ENCODE results near the gene KCNIP1. TPM values are rescaled to one million over a fixed set of nuclear protein-coding genes. Genes with fewer than 3 reads are reported as not detected.

The KCNIP1 gene
- total RNA-seq, 1 experiment from 2014 or later, result not detected

GRCh38 chr5:170478306-170478705, 25.5 kb upstream of the KCNIP1 start:
- no peak overlapping the region for H3K4me2 ChIP-seq (ENCODE audit: low read length)
- BruUV-seq (replicated peaks), result no TSS peak
- no peak overlapping the region for H3K9ac ChIP-seq (ENCODE audit: low read length)
- no peak for TF ChIP-seq EZH2 (IDR thresholded peaks at IDR 0.05; ENCODE audit: low read length, unreplicated experiment)
- no peak for TF ChIP-seq EZH2phosphoT487 (IDR thresholded peaks at IDR 0.05; ENCODE audit: borderline replicate concordance, low read length)
- no peak for TF ChIP-seq CTCF (conservative IDR thresholded peaks at IDR 0.05; ENCODE audit: low read depth, low read length)
- ChIA-PET POLR2A (ENCODE audit: unreplicated experiment) (no interaction called here), CTCF (no interaction called here)
- H3K4me1 ChIP-seq (ENCODE audit: insufficient read depth, low read length), result no peaks in the 10 kb centered on the region; the same call in 1 of the 2 replicates
- no peaks in the 10 kb centered on the region for H3K9me3 ChIP-seq (ENCODE audit: low read length)
- DNase-seq, result no peak
- H4K20me1 ChIP-seq (ENCODE audit: low read length), result no peaks in the 10 kb centered on the region
- no peaks in the 10 kb centered on the region for H3K36me3 ChIP-seq (ENCODE audit: low read depth, low read length)
- no peak overlapping the region for H2AFZ ChIP-seq (ENCODE audit: low read length)
- no peaks in the 10 kb centered on the region for H3K9me2 ChIP-seq (replicated peaks; ENCODE audit: low read length)
- no peaks in the 10 kb centered on the region for H3K27me3 ChIP-seq (ENCODE audit: low read length)
- ATAC-seq, result no peak
- intact Hi-C loops (cut with micrococcal nuclease), result no loop called here
- no peak overlapping the region for H3K27ac ChIP-seq (ENCODE audit: low read length)
- no peak overlapping the region for H3K4me3 ChIP-seq (ENCODE audit: low read length)
- no peaks in the 10 kb centered on the region for H3K79me2 ChIP-seq (ENCODE audit: low read length)
- no peaks in the 10 kb centered on the region for H3F3A ChIP-seq (ENCODE audit: low read length, unreplicated experiment)

GRCh38 chr5:170479484-170479883, 24.3 kb upstream of the KCNIP1 start:
- Histone ChIP-seq H3K79me2 (ENCODE audit: low read length) (no peaks in the 10 kb centered on the region), H3K27ac (ENCODE audit: low read length) (no peak overlapping the region), H4K20me1 (ENCODE audit: low read length) (no peaks in the 10 kb centered on the region), H3K36me3 (ENCODE audit: low read depth, low read length) (no peaks in the 10 kb centered on the region), H3K9me3 (ENCODE audit: low read length) (no peaks in the 10 kb centered on the region), H3F3A (ENCODE audit: low read length, unreplicated experiment) (no peaks in the 10 kb centered on the region), H3K27me3 (ENCODE audit: low read length) (no peaks in the 10 kb centered on the region), H3K4me1 (ENCODE audit: insufficient read depth, low read length) (no peaks in the 10 kb centered on the region; the same call in 1 of the 2 replicates), H3K4me3 (ENCODE audit: low read length) (no peak overlapping the region), H3K4me2 (ENCODE audit: low read length) (no peak overlapping the region), H3K9ac (ENCODE audit: low read length) (no peak overlapping the region), H2AFZ (ENCODE audit: low read length) (no peak overlapping the region), H3K9me2 (replicated peaks; ENCODE audit: low read length) (no peaks in the 10 kb centered on the region)
- intact Hi-C loops (cut with micrococcal nuclease), result no loop called here
- no TSS peak for BruUV-seq (replicated peaks)
- POLR2A ChIA-PET (ENCODE audit: unreplicated experiment), result no interaction called here
- no peak for TF ChIP-seq CTCF (conservative IDR thresholded peaks at IDR 0.05; ENCODE audit: low read depth, low read length)
- TF ChIP-seq EZH2 (IDR thresholded peaks at IDR 0.05; ENCODE audit: low read length, unreplicated experiment), result no peak
- TF ChIP-seq EZH2phosphoT487 (IDR thresholded peaks at IDR 0.05; ENCODE audit: borderline replicate concordance, low read length), result no peak
- CTCF ChIA-PET, result no interaction called here
- DNase-seq (peak; percentile 55), ATAC-seq (no peak; the same call in 1 of the 2 replicates)

GRCh38 chr5:170480260-170480659, 23.6 kb upstream of the KCNIP1 start:
- Histone ChIP-seq H2AFZ (ENCODE audit: low read length) (no peak overlapping the region), H3K27ac (ENCODE audit: low read length) (no peak overlapping the region), H3K4me1 (ENCODE audit: insufficient read depth, low read length) (no peaks in the 10 kb centered on the region; the same call in 1 of the 2 replicates), H3K9me2 (replicated peaks; ENCODE audit: low read length) (no peaks in the 10 kb centered on the region), H3K4me2 (ENCODE audit: low read length) (no peak overlapping the region), H3K9me3 (ENCODE audit: low read length) (no peaks in the 10 kb centered on the region), H4K20me1 (ENCODE audit: low read length) (no peaks in the 10 kb centered on the region), H3K9ac (ENCODE audit: low read length) (no peak overlapping the region), H3K79me2 (ENCODE audit: low read length) (no peaks in the 10 kb centered on the region), H3K27me3 (ENCODE audit: low read length) (no peaks in the 10 kb centered on the region), H3F3A (ENCODE audit: low read length, unreplicated experiment) (no peaks in the 10 kb centered on the region), H3K36me3 (ENCODE audit: low read depth, low read length) (no peaks in the 10 kb centered on the region), H3K4me3 (ENCODE audit: low read length) (no peak overlapping the region)
- TF ChIP-seq EZH2 (IDR thresholded peaks at IDR 0.05; ENCODE audit: low read length, unreplicated experiment) (no peak), CTCF (conservative IDR thresholded peaks at IDR 0.05; ENCODE audit: low read depth, low read length) (no peak), EZH2phosphoT487 (IDR thresholded peaks at IDR 0.05; ENCODE audit: borderline replicate concordance, low read length) (no peak)
- no peak for DNase-seq
- CTCF ChIA-PET, result no interaction called here
- no peak for ATAC-seq
- BruUV-seq (replicated peaks), result no TSS peak
- POLR2A ChIA-PET (ENCODE audit: unreplicated experiment), result no interaction called here
- intact Hi-C loops (cut with micrococcal nuclease), result no loop called here

Measured in PC-3 (cell line).